NCI-H2171 (cell line): ENCODE data around the gene MRAP.

Experiments
- DNase-seq: peaks from one replicate; lab custom pipeline; 2025; lab: John Stamatoyannopoulos, UW

MRAP gene

GRCh38 chr21:32349333-32349944 lies 50.8 kb downstream of the MRAP start:
- no peak for DNase-seq

- no peak for DNase-seq
Observed at GRCh38 chr21:32350211-32350980, 51.7 kb downstream of the MRAP start.

- no peak for DNase-seq
Observed at GRCh38 chr21:32350981-32351380, 52.3 kb downstream of the MRAP start.

- DNase-seq = no peak
Observed at GRCh38 chr21:32351428-32351827, 52.8 kb downstream of the MRAP start.

- no peak for DNase-seq
Observed at GRCh38 chr21:32352526-32352925, 53.9 kb downstream of the MRAP start.

GRCh38 chr21:32353002-32353711 lies 54.5 kb downstream of the MRAP start:
- DNase-seq = no peak

- no peak for DNase-seq
Observed at GRCh38 chr21:32356874-32357395, 58.3 kb downstream of the MRAP start.

GRCh38 chr21:32359719-32360260 lies 61.1 kb downstream of the MRAP start:
- no peak for DNase-seq

GRCh38 chr21:32360401-32360975 lies 61.8 kb downstream of the MRAP start:
- DNase-seq = no peak
